ENCODE data around the gene ACOT11. TPM values are rescaled to one million over a fixed set of nuclear protein-coding genes. Genes with fewer than 3 reads are reported as not detected.

Gene ACOT11
- total RNA-seq, 6 donors from 2014 or later, result 2.3 to 13.6 (median 7.0) TPM

DNA sequence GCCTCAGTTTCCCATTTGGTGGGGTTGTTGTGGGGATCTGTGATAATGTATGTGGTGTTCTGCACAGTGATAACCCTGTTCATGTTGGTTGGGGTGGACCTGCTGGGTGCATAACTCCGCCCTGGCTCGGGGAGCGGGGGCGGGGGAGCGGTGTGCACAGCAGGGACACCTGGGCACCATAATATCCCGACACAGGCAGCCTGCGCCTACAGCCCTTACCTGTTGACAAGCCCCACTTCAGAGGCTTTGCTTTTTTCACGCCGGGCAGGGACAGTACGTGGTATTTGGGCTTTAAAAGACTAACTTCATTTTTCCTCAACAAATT, 48.0 kb upstream of the ACOT11 start:
- Histone ChIP-seq H3K27me3 (peaks cover 0 to 22% (median 8%) of the 10 kb centered on the region in 4 donors), H3K27ac (no peak overlapping the region), H3K9me3 (peaks cover 0 to 5% (median 0%) of the 10 kb centered on the region in 4 donors), H3K4me1 (peaks cover 9 to 14% (median 12%) of the 10 kb centered on the region in 4 donors), H3K36me3 (no peaks in the 10 kb centered on the region), H3K4me3 (peak overlapping the region in 3 of 4 donors; percentile 20 to 44 (median 42))
- TF ChIP-seq POLR2AphosphoS5 (IDR thresholded peaks at IDR 0.05), result no peak
- no peak for TF ChIP-seq POLR2A (IDR thresholded peaks at IDR 0.05)
- TF ChIP-seq EP300 (IDR thresholded peaks at IDR 0.05), result no peak
- TF ChIP-seq, protein P1, sequence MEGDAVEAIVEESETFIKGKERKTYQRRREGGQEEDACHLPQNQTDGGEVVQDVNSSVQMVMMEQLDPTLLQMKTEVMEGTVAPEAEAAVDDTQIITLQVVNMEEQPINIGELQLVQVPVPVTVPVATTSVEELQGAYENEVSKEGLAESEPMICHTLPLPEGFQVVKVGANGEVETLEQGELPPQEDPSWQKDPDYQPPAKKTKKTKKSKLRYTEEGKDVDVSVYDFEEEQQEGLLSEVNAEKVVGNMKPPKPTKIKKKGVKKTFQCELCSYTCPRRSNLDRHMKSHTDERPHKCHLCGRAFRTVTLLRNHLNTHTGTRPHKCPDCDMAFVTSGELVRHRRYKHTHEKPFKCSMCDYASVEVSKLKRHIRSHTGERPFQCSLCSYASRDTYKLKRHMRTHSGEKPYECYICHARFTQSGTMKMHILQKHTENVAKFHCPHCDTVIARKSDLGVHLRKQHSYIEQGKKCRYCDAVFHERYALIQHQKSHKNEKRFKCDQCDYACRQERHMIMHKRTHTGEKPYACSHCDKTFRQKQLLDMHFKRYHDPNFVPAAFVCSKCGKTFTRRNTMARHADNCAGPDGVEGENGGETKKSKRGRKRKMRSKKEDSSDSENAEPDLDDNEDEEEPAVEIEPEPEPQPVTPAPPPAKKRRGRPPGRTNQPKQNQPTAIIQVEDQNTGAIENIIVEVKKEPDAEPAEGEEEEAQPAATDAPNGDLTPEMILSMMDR (IDR thresholded peaks at IDR 0.05), result no peak
- peak in 1 of 2 donors; percentile 79 for DNase-seq
- peak in 1 of 2 donors; percentile 32 for ATAC-seq (ENCODE audit: low FRiP score in 2 of 2)
- WGBS, 2 donors, result 48 to 61% methylated on average over 7 to 10 of the region's 10 CpGs

- DNase-seq, result no peak
- Histone ChIP-seq H3K9me3 (peaks cover 0 to 5% (median 0%) of the 10 kb centered on the region in 4 donors), H3K4me3 (no peak overlapping the region), H3K27me3 (peaks cover 0 to 22% (median 8%) of the 10 kb centered on the region in 4 donors), H3K4me1 (peaks cover 9 to 14% (median 12%) of the 10 kb centered on the region in 4 donors), H3K36me3 (no peaks in the 10 kb centered on the region), H3K27ac (no peak overlapping the region)
- ATAC-seq (ENCODE audit: low FRiP score in 2 of 2), result no peak
- WGBS, 2 donors, result 77 to 82% methylated on average over 5 of the region's 5 CpGs
- TF ChIP-seq POLR2A (IDR thresholded peaks at IDR 0.05) (no peak), POLR2AphosphoS5 (IDR thresholded peaks at IDR 0.05) (no peak), EP300 (IDR thresholded peaks at IDR 0.05) (no peak)
- TF ChIP-seq, protein P1 (IDR thresholded peaks at IDR 0.05), result no peak
Measured at GRCh38 chr1:54501849-54502248, 46.2 kb upstream of the ACOT11 start.

GRCh38 chr1:54502342-54502741, 45.7 kb upstream of the ACOT11 start:
- H3K27me3 ChIP-seq, result peaks cover 0 to 22% (median 8%) of the 10 kb centered on the region in 4 donors
- 64 to 76% methylated on average over 5 of the region's 5 CpGs for WGBS, 2 donors

DNA sequence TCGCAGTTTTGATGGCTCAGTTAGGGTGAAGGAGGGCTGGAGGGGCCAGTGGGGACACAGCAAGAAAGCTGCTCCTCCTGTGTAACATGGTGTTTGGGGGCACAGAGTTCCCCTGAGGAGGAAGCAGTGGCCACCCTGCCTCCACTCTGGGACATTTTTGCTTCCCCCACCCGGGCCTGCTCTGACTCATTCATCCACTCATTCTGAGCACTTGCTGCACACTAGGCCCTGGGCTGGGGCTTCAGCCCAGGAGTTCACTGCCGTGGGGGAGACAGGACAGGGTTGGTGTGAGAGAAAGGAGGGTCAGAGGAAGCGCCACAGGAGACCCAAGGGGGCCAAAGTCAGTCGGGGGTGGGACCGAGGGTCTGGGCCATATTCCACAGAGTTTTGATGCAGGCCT, 41.4 kb upstream of the ACOT11 start:
- H3K9me3 ChIP-seq, result no peaks in the 10 kb centered on the region
- TF ChIP-seq POLR2A (IDR thresholded peaks at IDR 0.05) (no peak), EP300 (IDR thresholded peaks at IDR 0.05) (no peak)
- TF ChIP-seq, protein P1 (IDR thresholded peaks at IDR 0.05), result no peak
- no peaks in the 10 kb centered on the region for H3K4me1 ChIP-seq
- DNase-seq (no peak), ATAC-seq (ENCODE audit: low FRiP score in 2 of 2) (peak in 1 of 2 donors; percentile 16)
- WGBS, 2 donors, result 72 to 78% methylated on average over 6 of the region's 6 CpGs
- H3K4me3 ChIP-seq, result no peak overlapping the region
- no peaks in the 10 kb centered on the region for H3K27me3 ChIP-seq
- H3K36me3 ChIP-seq, result no peaks in the 10 kb centered on the region
- no peak overlapping the region for H3K27ac ChIP-seq

More at GRCh38 chr1:54502342-54502741, 45.7 kb upstream of the ACOT11 start:
- Histone ChIP-seq H3K36me3 (no peaks in the 10 kb centered on the region), H3K9me3 (peaks cover 0 to 5% (median 0%) of the 10 kb centered on the region in 4 donors), H3K4me1 (peaks cover 9 to 14% (median 12%) of the 10 kb centered on the region in 4 donors), H3K4me3 (no peak overlapping the region), H3K27ac (no peak overlapping the region)
- ATAC-seq (ENCODE audit: low FRiP score in 2 of 2) (no peak), DNase-seq (no peak)
- TF ChIP-seq, protein P1 (IDR thresholded peaks at IDR 0.05), result no peak
- TF ChIP-seq POLR2AphosphoS5 (IDR thresholded peaks at IDR 0.05) (no peak), POLR2A (IDR thresholded peaks at IDR 0.05) (no peak), EP300 (IDR thresholded peaks at IDR 0.05) (no peak)

All from upper lobe of left lung (tissue), 6 donors.